SK-N-SH (cell line): Measurements from ENCODE around the gene SFMBT2.

Experiments
- EP300 ChIP-seq, 2 experiments: IDR thresholded peaks; 2 replicates each; pipeline versions ENCODE4 v1.4.0 to v1.6.1; 2012; ENCODE audit warnings: borderline replicate concordance in 1 of 2, low read depth in 1 of 2, low read length in 1 of 2
- EZH2phosphoT487 ChIP-seq: fragments of 200-600 bp; sonication (generic); IDR thresholded peaks from 2 replicates; pipeline ENCODE4 v1.6.1; 2017; ENCODE audit warnings: low read depth, mixed run types, mild to moderate bottlenecking, antibody characterized with exemption, moderate library complexity, borderline replicate concordance
- FOXJ3 ChIP-seq: sonication (generic); formaldehyde crosslinking; IDR thresholded peaks from 2 replicates; pipeline ENCODE4 v1.5.1; 2020; ENCODE audit warnings: mild to moderate bottlenecking, missing genetic modification reagents
- GABPA ChIP-seq: IDR thresholded peaks from 2 replicates; pipeline ENCODE4 v1.4.0; 2012; ENCODE audit warnings: low read depth, mild to moderate bottlenecking
- MXI1 ChIP-seq: IDR thresholded peaks from 2 replicates; pipeline ENCODE4 v1.6.1; 2012; ENCODE audit warnings: mild to moderate bottlenecking, low read depth, low read length, improper control_type of control experiment
- POLR2AphosphoS5 ChIP-seq: IDR thresholded peaks from 2 replicates; pipeline ENCODE4 v1.6.1; 2012; ENCODE audit warnings: low read depth, low read length
- RAD21 ChIP-seq: IDR thresholded peaks from 2 replicates; pipeline ENCODE4 v1.6.1; 2012; ENCODE audit warnings: mild to moderate bottlenecking, low read length
- RXRA ChIP-seq: IDR thresholded peaks from 2 replicates; pipeline ENCODE4 v1.4.0; 2012; ENCODE audit warnings: low read depth, mild to moderate bottlenecking, borderline replicate concordance
- SMC3 ChIP-seq: IDR thresholded peaks from 2 replicates; pipeline ENCODE4 v1.6.1; 2012; ENCODE audit warnings: low read depth, low read length, improper control_type of control experiment
- YY1 ChIP-seq: IDR thresholded peaks from 2 replicates; pipeline ENCODE4 v1.4.0; 2012; ENCODE audit warnings: low read depth, mild to moderate bottlenecking
- TF ChIP-seq, protein P1 (sequence below): fragments of 200-600 bp; sonication (generic); IDR thresholded peaks from 2 replicates; pipeline ENCODE4 v1.6.1; 2017; ENCODE audit warnings: antibody characterized with exemption, mild to moderate bottlenecking, moderate library complexity
- TF ChIP-seq, protein P2 (sequence below): IDR thresholded peaks from 2 replicates; pipeline ENCODE4 v1.6.1; 2012; ENCODE audit warnings: mild to moderate bottlenecking, low read depth, low read length, moderate library complexity

GRCh38 chr10:7445474-7446185 is 34.8 kb upstream of the SFMBT2 start:
- TF ChIP-seq, protein P1, sequence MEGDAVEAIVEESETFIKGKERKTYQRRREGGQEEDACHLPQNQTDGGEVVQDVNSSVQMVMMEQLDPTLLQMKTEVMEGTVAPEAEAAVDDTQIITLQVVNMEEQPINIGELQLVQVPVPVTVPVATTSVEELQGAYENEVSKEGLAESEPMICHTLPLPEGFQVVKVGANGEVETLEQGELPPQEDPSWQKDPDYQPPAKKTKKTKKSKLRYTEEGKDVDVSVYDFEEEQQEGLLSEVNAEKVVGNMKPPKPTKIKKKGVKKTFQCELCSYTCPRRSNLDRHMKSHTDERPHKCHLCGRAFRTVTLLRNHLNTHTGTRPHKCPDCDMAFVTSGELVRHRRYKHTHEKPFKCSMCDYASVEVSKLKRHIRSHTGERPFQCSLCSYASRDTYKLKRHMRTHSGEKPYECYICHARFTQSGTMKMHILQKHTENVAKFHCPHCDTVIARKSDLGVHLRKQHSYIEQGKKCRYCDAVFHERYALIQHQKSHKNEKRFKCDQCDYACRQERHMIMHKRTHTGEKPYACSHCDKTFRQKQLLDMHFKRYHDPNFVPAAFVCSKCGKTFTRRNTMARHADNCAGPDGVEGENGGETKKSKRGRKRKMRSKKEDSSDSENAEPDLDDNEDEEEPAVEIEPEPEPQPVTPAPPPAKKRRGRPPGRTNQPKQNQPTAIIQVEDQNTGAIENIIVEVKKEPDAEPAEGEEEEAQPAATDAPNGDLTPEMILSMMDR = no peak
- TF ChIP-seq POLR2AphosphoS5 = no peak
- TF ChIP-seq GABPA = no peak
- TF ChIP-seq MXI1 = no peak
- TF ChIP-seq RAD21 = no peak
- no peak for TF ChIP-seq FOXJ3 (CRISPR knock-in tag)
- TF ChIP-seq, protein P2, sequence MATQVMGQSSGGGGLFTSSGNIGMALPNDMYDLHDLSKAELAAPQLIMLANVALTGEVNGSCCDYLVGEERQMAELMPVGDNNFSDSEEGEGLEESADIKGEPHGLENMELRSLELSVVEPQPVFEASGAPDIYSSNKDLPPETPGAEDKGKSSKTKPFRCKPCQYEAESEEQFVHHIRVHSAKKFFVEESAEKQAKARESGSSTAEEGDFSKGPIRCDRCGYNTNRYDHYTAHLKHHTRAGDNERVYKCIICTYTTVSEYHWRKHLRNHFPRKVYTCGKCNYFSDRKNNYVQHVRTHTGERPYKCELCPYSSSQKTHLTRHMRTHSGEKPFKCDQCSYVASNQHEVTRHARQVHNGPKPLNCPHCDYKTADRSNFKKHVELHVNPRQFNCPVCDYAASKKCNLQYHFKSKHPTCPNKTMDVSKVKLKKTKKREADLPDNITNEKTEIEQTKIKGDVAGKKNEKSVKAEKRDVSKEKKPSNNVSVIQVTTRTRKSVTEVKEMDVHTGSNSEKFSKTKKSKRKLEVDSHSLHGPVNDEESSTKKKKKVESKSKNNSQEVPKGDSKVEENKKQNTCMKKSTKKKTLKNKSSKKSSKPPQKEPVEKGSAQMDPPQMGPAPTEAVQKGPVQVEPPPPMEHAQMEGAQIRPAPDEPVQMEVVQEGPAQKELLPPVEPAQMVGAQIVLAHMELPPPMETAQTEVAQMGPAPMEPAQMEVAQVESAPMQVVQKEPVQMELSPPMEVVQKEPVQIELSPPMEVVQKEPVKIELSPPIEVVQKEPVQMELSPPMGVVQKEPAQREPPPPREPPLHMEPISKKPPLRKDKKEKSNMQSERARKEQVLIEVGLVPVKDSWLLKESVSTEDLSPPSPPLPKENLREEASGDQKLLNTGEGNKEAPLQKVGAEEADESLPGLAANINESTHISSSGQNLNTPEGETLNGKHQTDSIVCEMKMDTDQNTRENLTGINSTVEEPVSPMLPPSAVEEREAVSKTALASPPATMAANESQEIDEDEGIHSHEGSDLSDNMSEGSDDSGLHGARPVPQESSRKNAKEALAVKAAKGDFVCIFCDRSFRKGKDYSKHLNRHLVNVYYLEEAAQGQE = no peak
- no peak for TF ChIP-seq YY1
- no peak for TF ChIP-seq SMC3
- TF ChIP-seq EZH2phosphoT487 = no peak
- TF ChIP-seq RXRA = no peak
- TF ChIP-seq EP300 (IDR thresholded peaks at IDR 0.05; ENCODE audit: borderline replicate concordance in 1 of 2, low read depth in 1 of 2, low read length in 1 of 2) = no peak
